ENCODE data around the gene NEU4.
"Not testable (repeated sequence)": the region's sequence is repeated elsewhere in the genome, so short reads cannot be mapped to it uniquely, and the experiment has no call there.

NEU4 gene, protein sequence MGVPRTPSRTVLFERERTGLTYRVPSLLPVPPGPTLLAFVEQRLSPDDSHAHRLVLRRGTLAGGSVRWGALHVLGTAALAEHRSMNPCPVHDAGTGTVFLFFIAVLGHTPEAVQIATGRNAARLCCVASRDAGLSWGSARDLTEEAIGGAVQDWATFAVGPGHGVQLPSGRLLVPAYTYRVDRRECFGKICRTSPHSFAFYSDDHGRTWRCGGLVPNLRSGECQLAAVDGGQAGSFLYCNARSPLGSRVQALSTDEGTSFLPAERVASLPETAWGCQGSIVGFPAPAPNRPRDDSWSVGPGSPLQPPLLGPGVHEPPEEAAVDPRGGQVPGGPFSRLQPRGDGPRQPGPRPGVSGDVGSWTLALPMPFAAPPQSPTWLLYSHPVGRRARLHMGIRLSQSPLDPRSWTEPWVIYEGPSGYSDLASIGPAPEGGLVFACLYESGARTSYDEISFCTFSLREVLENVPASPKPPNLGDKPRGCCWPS

DNA sequence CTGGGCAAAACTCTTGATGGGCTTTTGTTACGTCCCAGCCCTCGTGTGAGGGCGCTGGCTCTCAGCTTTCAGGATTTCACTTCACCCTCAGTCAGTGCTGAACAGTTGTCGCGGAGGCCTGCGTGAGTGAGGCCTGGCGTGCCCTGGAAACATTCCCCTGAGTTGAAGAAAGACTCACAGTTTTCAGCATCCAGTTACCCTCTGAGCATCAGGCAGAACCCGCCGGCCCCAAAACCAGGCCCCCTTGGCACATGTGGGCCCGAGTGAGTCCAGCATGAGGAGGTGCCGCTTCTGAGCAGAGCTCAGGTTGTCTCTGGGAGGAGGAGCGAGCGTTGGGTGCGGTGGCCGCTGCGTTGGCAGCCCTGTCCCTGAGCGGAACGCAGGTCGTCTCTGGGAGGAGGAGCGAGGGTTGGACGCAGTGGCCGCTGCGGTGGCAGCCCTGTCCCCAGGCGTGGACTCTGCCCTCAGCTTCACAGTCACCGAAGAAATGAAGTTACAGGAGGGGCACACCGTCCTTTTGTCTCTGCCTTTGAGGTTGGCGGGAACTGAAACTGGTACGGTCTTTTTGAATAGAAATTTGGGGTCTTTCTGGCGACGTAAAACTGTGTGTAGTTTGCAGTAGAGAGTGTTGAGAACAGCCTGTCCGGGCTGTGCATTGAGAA lies at the start of gene NEU4:
TSS of gene NEU4 (plus strand) at position 473 of the 662 bp plus-strand sequence. CDS start 5,292 bp downstream, outside the sequence.
- in situ Hi-C loops (cut with MboI; ENCODE audit: low sequenced_read_pairs), result no loop called here
- no peak within 1 kb of the TSS for H3K4me3 ChIP-seq
- H3K27me3 ChIP-seq (ENCODE audit: low read depth), result no peaks in the 10 kb centered on the region
- H3K36me3 ChIP-seq (replicated peaks), result no peaks in the 10 kb centered on the region
- no peaks in the 10 kb centered on the region for H3K9me3 ChIP-seq
- peak in 1 of 2 experiments; percentile 7 for DNase-seq (ENCODE audit: low spot score in 2 of 2)
- no peaks in the 10 kb centered on the region for H3K4me1 ChIP-seq

DNA sequence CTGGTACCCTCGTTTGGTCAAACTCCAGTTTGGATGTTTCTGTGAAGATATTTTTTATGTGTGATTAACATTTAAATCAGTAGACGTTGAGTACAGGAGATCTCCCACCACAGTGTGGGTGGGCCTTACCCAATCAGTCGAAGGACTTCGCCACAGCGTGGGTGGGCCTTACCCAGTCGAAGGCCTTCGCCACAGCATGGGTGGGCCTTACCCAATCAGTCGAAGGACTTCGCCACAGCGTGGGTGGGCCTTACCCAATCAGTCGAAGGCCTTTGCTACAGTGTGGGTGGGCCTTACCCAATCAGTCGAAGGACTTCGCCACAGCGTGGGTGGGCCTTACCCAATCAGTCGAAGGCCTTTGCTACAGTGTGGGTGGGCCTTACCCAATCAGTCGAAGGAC lies 49.1 kb upstream of the NEU4 start:
- in situ Hi-C loops (cut with MboI; ENCODE audit: low sequenced_read_pairs); H3K27me3 ChIP-seq (ENCODE audit: low read depth); DNase-seq (ENCODE audit: low spot score in 2 of 2); H3K4me3 ChIP-seq; H3K4me1 ChIP-seq; H3K9me3 ChIP-seq: not testable (repeated sequence)
- peaks cover 24% of the 10 kb centered on the region for H3K36me3 ChIP-seq (replicated peaks)

DNA sequence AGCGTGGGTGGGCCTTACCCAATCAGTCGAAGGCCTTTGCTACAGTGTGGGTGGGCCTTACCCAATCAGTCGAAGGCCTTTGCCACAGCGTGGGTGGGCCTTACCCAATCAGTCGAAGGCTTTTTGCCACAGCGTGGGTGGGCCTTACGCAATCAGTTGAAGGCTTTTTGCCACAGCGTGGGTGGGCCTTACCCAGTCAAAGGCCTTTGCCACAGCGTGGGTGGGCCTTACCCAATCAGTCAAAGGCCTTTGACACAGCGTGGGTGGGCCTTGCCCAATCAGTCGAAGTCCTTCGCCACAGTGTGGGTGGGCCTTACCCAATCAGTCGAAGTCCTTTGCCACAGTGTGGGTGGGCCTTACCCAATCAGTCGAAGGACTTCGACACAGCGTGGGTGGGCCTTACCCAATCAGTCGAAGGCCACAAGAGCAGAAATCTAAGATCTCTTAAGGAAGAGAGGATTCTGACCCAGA lies 48.7 kb upstream of the NEU4 start:
- Histone ChIP-seq H3K4me3 (no peak overlapping the region), H3K4me1 (no peaks in the 10 kb centered on the region)
- in situ Hi-C loops (cut with MboI; ENCODE audit: low sequenced_read_pairs), result no loop called here

DNA sequence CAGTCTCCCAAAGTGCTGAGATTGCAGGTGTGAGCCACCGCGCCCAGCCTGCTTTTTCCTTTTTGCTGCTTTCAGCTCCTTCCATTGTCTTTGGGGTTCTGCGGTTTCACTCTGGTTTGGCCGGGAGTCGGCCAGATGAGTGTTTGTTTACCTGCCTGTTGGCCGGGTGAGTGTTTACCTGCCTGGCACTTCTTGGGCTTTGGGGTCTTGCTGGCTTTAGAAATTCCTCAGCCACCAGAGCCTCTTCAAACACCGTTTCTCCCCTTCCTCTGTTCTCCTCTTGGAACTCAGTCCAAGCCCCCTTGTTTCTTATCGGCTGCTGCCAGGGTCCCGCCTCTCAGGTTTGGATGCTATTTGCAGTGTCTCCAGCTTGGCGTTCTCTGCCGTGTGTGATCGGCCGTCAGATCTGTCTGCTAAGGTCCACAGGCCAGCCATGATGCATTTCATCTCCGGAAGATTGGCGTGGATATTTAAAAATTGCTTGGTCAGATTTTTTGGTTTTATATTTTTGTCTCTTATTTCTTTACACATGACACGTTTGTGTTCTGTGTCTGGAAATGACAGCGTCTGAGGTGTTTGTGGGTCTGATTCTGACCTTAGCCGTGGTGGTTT lies 46.6 kb upstream of the NEU4 start:
- no peaks in the 10 kb centered on the region for H3K27me3 ChIP-seq (ENCODE audit: low read depth)
- H3K4me1 ChIP-seq, result no peaks in the 10 kb centered on the region
- no peak overlapping the region for H3K4me3 ChIP-seq
- peaks cover 9% of the 10 kb centered on the region for H3K36me3 ChIP-seq (replicated peaks)
- DNase-seq (ENCODE audit: low spot score in 2 of 2), result peak in 1 of 2 experiments; percentile 6
- in situ Hi-C loops (cut with MboI; ENCODE audit: low sequenced_read_pairs), result no loop called here
- H3K9me3 ChIP-seq, result no peaks in the 10 kb centered on the region

More for the DNA sequence above, 48.7 kb upstream of the NEU4 start:
- DNase-seq (ENCODE audit: low spot score in 2 of 2), result no peak
- H3K27me3 ChIP-seq (ENCODE audit: low read depth), result no peaks in the 10 kb centered on the region
- H3K9me3 ChIP-seq, result no peaks in the 10 kb centered on the region
- H3K36me3 ChIP-seq (replicated peaks), result peaks cover 23% of the 10 kb centered on the region

DNA sequence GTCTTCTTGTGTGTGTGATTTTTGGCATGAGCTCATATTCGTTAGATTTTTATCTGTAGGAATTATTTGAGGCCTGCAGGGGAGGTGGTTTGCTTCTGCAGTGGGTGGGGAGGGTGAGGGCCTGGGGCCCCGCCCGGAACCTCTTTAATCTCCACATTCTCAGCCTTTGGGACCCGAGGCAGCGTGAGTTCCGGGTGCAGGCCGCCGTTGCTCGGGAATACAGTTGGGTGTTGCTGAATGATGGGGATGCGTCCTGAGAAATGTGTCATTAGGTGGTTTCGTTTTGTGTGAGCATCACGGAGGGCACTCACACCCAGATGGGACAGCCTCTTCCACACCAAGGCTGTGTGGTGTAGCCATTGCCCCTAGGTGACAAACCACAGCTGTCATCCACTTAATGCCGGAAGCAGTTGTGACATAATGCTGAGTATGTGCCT lies 46.0 kb upstream of the NEU4 start:
- in situ Hi-C loops (cut with MboI; ENCODE audit: low sequenced_read_pairs), result no loop called here
- H3K36me3 ChIP-seq (replicated peaks), result peaks cover 9% of the 10 kb centered on the region
- no peaks in the 10 kb centered on the region for H3K9me3 ChIP-seq
- peak in 1 of 2 experiments; percentile 8 for DNase-seq (ENCODE audit: low spot score in 2 of 2)
- no peak overlapping the region for H3K4me3 ChIP-seq
- no peaks in the 10 kb centered on the region for H3K4me1 ChIP-seq
- H3K27me3 ChIP-seq (ENCODE audit: low read depth), result no peaks in the 10 kb centered on the region

DNA sequence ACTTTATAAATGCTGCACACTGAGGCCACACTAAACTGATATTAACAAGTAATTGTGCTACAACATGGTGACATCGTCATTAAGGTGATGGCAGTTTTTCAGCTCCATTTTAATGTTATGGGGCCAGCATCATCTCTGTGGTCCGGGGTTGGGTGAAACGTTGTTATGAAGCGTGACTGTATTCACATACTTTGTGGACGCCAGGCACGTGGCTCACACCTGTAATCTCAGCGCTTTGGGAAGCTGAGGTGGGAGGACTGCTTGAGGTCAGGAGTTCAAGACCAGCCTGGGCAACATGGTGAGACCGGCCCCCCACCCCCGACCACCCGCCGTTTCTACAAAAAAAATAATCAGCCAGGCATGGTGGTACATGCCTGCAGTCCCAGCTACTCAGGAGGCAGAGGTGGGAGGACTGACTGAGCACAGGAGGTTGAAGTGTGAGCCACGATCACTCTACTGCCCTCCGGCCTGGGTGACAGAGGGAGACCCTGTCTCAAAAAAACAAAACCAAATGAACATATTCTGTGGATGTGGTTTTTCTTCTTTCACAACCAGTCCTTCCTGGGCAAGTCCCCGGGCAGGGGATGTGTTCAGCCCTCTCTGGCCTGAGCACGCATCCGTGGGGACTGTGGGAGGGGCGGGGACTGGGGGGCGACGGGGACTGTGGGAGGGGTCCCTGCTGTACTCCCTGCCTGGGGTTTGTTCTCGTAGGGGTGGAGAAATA lies 45.3 kb upstream of the NEU4 start:
- in situ Hi-C loops (cut with MboI; ENCODE audit: low sequenced_read_pairs), result no loop called here

DNA sequence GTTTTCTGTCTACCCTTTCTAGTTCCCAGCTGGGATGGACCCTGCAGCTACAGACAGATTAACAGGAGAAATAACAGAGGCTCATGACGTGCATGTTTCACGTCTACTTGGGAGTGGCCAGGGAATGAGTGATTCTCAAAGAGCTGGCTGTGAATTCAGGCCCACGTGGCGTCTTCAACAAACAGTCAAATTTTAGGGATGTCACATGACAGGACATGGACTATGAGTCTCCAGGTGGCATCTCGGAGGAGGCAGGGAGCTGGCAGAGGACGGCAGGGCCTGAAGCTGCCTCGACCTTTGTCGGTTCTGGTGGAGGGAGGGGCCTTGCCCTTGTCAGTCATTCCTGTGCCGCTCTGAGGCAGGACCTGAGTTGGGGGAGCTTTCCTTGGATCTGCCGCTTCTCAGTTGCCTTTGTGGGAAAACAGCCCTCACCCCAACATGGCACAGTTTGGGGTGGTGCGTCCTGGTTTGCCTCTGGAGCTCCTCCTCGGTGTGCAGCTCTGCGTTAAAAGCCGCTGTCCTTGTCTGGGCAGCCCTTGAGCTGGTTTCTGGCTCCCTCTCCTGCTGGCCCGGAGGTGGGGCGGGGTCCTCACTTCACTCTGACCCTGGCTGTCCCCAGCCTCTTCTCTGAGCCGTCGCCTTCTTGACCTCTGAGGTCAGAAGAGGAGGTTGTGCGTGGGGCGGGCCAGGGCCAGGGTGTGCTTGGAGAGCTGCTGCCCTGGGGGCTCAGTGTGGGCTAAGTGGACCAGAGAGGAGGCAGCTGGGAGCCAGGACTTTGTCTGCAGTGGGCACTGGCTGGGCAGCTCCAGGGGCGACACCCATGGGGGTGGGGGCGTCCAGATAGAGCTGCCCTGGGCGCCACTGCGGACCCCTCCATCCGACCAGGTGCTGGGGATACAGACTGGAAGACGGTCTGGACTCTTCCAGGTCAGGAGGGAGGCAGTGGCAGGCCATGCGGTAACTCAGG lies 44.4 kb upstream of the NEU4 start:
- Histone ChIP-seq H3K4me3 (no peak overlapping the region), H3K4me1 (no peaks in the 10 kb centered on the region), H3K9me3 (no peaks in the 10 kb centered on the region), H3K36me3 (replicated peaks) (peaks cover 9% of the 10 kb centered on the region), H3K27me3 (ENCODE audit: low read depth) (no peaks in the 10 kb centered on the region)
- peak in 1 of 2 experiments; percentile 12 for DNase-seq (ENCODE audit: low spot score in 2 of 2)
- in situ Hi-C loops (cut with MboI; ENCODE audit: low sequenced_read_pairs), result no loop called here

More for the DNA sequence above, 45.3 kb upstream of the NEU4 start:
- H3K4me3 ChIP-seq, result no peak overlapping the region
- H3K4me1 ChIP-seq, result no peaks in the 10 kb centered on the region
- H3K9me3 ChIP-seq, result no peaks in the 10 kb centered on the region
- peaks cover 9% of the 10 kb centered on the region for H3K36me3 ChIP-seq (replicated peaks)
- no peak for DNase-seq (ENCODE audit: low spot score in 2 of 2)
- H3K27me3 ChIP-seq (ENCODE audit: low read depth), result no peaks in the 10 kb centered on the region

DNA sequence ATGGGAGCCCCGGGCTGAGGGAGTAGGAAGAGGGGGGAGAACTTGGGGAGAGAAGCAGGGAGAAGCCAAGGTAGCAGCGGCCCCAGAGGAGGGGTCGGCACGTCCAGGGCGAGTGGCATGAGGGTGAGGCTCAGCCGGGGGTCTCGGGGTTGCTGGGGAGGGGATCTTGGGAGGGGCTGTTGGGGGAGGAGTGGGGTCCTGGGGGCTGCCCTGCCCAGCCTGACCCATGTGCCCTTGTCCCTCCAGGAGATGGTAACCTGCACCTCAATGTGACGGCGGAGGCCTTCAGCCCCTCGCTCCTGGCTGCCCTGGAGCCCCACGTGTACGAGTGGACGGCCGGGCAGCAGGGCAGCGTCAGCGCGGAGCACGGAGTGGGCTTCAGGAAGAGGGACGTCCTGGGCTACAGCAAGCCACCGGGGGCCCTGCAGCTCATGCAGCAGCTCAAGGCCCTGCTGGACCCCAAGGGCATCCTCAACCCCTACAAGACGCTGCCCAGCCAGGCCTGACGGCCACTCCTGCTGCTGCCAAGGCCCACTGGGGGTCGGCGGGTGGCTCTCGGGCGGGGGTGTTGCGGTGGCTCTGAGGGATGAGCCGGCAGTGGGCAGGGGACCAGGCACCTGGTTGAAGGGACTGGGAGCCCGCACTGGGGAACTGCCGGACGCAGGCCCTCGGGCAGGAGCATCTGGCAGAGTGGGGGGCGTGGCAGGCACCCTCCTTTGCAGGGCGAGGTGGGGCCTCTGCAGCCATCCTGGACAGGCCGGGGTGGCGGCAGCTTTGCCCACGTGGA lies 41.3 kb upstream of the NEU4 start:
- DNase-seq (ENCODE audit: low spot score in 2 of 2), result peak in 1 of 2 experiments; percentile 11
- in situ Hi-C loops (cut with MboI; ENCODE audit: low sequenced_read_pairs), result no loop called here
- peaks cover 11% of the 10 kb centered on the region for H3K4me1 ChIP-seq
- H3K36me3 ChIP-seq (replicated peaks), result no peaks in the 10 kb centered on the region; the same call in none of the 2 replicates
- no peaks in the 10 kb centered on the region for H3K9me3 ChIP-seq
- no peaks in the 10 kb centered on the region for H3K27me3 ChIP-seq (ENCODE audit: low read depth)
- H3K4me3 ChIP-seq, result no peak overlapping the region

DNA sequence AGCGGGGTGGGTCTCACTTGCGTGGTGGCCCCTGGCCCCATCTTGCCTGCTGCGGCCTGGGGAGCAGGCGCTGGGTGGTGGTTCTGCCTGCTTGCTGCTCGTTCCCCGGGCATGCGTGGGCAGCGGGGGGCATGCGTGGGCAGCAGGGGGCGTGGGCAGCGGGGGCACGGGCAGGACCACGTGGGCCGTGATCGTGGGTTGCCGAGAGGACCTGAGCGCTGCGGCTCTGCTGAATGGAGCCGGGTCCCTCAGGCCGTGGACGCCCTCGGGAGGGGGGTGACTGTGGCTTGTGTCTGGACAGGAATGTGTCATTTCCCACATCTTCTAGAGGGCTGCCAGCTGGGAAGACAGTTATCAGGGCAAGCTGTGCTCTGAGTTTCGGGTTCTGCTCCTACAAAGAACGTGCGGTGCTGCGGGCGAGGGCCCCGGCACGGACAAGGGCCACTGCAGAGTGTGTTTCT lies 40.7 kb upstream of the NEU4 start:
- Histone ChIP-seq H3K4me3 (no peak overlapping the region), H3K4me1 (peaks cover 11% of the 10 kb centered on the region)
- in situ Hi-C loops (cut with MboI; ENCODE audit: low sequenced_read_pairs), result no loop called here

DNA sequence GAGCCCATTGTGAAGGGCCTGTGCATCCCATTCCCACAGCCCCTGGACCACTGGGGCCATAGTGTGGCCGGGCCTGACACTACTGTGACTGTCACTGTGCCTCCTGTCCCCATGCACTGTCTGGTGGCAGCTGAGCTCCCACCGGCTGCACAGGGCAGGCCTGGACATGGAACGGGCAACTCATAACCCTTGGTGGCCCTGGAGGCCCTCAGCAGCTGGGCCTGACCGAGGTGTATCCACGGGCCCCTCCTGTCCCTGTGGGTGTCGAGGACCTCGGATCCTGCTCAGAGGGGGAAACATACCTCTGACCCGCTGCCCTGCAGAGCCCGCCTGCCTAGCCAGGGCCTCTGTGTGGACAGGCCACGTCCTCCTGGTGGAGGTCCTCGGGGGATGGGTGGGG lies 40.1 kb upstream of the NEU4 start:
- peaks cover 11% of the 10 kb centered on the region for H3K4me1 ChIP-seq
- H3K27me3 ChIP-seq (ENCODE audit: low read depth), result no peaks in the 10 kb centered on the region
- H3K36me3 ChIP-seq (replicated peaks), result no peaks in the 10 kb centered on the region; the same call in 1 of the 2 replicates
- in situ Hi-C loops (cut with MboI; ENCODE audit: low sequenced_read_pairs), result no loop called here
- DNase-seq (ENCODE audit: low spot score in 2 of 2), result peak in 1 of 2 experiments; percentile 11
- no peak overlapping the region for H3K4me3 ChIP-seq
- H3K9me3 ChIP-seq, result no peaks in the 10 kb centered on the region

More for the DNA sequence above, 40.7 kb upstream of the NEU4 start:
- no peaks in the 10 kb centered on the region for H3K27me3 ChIP-seq (ENCODE audit: low read depth)
- DNase-seq (ENCODE audit: low spot score in 2 of 2), result peak in 1 of 2 experiments; percentile 10
- H3K36me3 ChIP-seq (replicated peaks), result no peaks in the 10 kb centered on the region; the same call in none of the 2 replicates
- H3K9me3 ChIP-seq, result no peaks in the 10 kb centered on the region

DNA sequence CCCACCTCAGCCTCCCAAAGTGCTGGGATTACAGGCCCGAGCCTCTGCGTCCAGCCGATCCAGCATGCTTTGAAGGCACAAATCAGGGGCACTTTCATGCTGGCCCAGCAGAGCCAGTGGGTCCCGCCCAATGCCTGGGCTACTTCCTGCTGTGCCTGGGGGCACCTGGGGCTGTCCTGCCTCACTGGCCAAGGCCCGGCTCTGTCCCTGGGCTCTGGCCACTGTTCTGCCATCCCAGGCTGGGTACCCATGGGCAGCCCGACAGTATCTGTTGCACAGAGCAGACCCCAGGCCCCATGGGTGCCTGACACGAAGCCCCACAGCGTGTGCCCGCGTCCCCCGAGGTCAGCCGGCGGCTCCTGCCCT lies 39.2 kb upstream of the NEU4 start:
- DNase-seq (ENCODE audit: low spot score in 2 of 2), result no peak
- Histone ChIP-seq H3K4me3 (no peak overlapping the region), H3K4me1 (peaks cover 11% of the 10 kb centered on the region), H3K36me3 (replicated peaks) (no peaks in the 10 kb centered on the region), H3K9me3 (no peaks in the 10 kb centered on the region), H3K27me3 (ENCODE audit: low read depth) (no peaks in the 10 kb centered on the region)
- in situ Hi-C loops (cut with MboI; ENCODE audit: low sequenced_read_pairs), result no loop called here

All from HAP-1 (cell line).